Measurements from ENCODE around the gene TMEM52. TPM values are rescaled to one million over a fixed set of nuclear protein-coding genes. Genes with fewer than 3 reads are reported as not detected.

Gene TMEM52
- total and polyA plus RNA-seq, 2 of the 13 experiments (the other 11 are each of a cell fraction or from before 2014, with no cell fraction given), result 13.2 to 18.7 TPM

DNA sequence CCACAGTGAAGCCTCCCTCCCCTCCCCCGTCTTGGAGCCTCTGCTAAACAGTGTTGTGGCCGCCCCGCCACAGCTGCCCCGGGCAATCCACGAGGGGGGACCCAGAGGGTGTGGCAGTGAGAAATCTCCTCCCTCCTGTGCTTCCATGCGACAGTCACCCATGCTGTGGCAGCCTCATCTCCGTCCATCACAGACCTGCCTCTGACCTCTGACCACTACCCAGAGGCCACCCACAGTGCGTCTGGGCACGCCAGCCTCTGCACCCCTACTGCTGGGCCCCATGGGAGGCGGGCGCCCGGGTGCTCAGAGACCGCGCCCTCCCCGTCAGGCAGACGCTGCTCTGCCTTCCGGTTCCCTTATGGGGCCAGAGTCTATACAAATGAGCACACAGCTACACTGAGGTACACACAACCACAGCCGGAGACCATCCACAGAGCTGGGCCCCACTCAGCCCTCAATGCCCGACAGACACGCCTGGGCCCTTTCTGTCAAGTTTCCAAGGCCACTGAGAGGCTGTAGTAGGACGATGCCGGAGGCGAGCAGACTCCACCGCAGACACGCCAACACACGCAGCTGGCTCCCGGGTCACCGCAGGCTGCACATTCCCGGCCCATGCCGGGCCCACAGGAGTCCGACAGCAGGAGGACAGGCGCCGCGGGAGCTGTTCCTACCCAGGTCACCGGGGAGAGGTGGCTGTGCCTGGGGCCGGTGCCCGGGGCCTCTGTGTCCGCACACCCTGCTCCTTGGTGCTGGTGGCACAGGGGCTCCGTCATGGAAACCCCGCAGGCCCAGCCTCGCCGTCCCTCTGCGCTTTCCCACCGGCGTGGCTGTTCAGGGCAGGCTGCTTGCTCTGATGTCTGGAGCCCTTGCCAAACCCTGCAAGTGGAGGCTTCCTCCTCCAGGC, 23.9 kb upstream of the TMEM52 start (continued):
- TF ChIP-seq, protein P1, sequence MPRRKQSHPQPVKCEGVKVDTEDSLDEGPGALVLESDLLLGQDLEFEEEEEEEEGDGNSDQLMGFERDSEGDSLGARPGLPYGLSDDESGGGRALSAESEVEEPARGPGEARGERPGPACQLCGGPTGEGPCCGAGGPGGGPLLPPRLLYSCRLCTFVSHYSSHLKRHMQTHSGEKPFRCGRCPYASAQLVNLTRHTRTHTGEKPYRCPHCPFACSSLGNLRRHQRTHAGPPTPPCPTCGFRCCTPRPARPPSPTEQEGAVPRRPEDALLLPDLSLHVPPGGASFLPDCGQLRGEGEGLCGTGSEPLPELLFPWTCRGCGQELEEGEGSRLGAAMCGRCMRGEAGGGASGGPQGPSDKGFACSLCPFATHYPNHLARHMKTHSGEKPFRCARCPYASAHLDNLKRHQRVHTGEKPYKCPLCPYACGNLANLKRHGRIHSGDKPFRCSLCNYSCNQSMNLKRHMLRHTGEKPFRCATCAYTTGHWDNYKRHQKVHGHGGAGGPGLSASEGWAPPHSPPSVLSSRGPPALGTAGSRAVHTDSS (CRISPR knock-in tag; conservative IDR thresholded peaks at IDR 0.05), result no peak
- peak; percentile 94 for TF ChIP-seq POLR2AphosphoS5 (IDR thresholded peaks at IDR 0.05; ENCODE audit: low read depth, low read length)
- 0 out of 2 replicates have a peak, but pooled peaks have one; percentile 34 for TF ChIP-seq MIER2 (CRISPR knock-in tag; IDR thresholded peaks at IDR 0.05)
- TF ChIP-seq RAD51 (IDR thresholded peaks at IDR 0.05; ENCODE audit: borderline replicate concordance), result no peak
- TF ChIP-seq, protein P2, sequence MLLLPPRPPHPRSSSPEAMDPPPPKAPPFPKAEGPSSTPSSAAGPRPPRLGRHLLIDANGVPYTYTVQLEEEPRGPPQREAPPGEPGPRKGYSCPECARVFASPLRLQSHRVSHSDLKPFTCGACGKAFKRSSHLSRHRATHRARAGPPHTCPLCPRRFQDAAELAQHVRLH (CRISPR knock-in tag; IDR thresholded peaks at IDR 0.05; ENCODE audit: borderline replicate concordance, low read depth), result no peak; the same call in 1 of the 2 replicates
- TF ChIP-seq, protein P3, sequence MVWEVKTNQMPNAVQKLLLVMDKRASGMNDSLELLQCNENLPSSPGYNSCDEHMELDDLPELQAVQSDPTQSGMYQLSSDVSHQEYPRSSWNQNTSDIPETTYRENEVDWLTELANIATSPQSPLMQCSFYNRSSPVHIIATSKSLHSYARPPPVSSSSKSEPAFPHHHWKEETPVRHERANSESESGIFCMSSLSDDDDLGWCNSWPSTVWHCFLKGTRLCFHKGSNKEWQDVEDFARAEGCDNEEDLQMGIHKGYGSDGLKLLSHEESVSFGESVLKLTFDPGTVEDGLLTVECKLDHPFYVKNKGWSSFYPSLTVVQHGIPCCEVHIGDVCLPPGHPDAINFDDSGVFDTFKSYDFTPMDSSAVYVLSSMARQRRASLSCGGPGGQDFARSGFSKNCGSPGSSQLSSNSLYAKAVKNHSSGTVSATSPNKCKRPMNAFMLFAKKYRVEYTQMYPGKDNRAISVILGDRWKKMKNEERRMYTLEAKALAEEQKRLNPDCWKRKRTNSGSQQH (CRISPR knock-in tag; IDR thresholded peaks at IDR 0.05; ENCODE audit: low read depth), result no peak
- no peak for TF ChIP-seq RNF2 (conservative IDR thresholded peaks at IDR 0.05; ENCODE audit: low read depth)
- peak; percentile 52; the same call in 1 of the 2 replicates for TF ChIP-seq HOXA5 (CRISPR knock-in tag; IDR thresholded peaks at IDR 0.05)
- peak; percentile 16; the same call in 1 of the 2 replicates for TF ChIP-seq GLI4 (CRISPR knock-in tag; IDR thresholded peaks at IDR 0.05; ENCODE audit: borderline replicate concordance)
- TF ChIP-seq NFIC (IDR thresholded peaks at IDR 0.05; ENCODE audit: low read length), result no peak
- TF ChIP-seq ZIK1 (CRISPR knock-in tag; IDR thresholded peaks at IDR 0.05; ENCODE audit: borderline replicate concordance, low read depth), result peak; percentile 79
- 0 out of 2 replicates have a peak, but pooled peaks have one; percentile 30 for TF ChIP-seq ZNF251 (CRISPR knock-in tag; IDR thresholded peaks at IDR 0.05)
- no peak for TF ChIP-seq ZFP82 (CRISPR knock-in tag; IDR thresholded peaks at IDR 0.05; ENCODE audit: borderline replicate concordance)
- TF ChIP-seq SSRP1 (CRISPR knock-in tag; IDR thresholded peaks at IDR 0.05), result no peak
- TF ChIP-seq, protein P4, sequence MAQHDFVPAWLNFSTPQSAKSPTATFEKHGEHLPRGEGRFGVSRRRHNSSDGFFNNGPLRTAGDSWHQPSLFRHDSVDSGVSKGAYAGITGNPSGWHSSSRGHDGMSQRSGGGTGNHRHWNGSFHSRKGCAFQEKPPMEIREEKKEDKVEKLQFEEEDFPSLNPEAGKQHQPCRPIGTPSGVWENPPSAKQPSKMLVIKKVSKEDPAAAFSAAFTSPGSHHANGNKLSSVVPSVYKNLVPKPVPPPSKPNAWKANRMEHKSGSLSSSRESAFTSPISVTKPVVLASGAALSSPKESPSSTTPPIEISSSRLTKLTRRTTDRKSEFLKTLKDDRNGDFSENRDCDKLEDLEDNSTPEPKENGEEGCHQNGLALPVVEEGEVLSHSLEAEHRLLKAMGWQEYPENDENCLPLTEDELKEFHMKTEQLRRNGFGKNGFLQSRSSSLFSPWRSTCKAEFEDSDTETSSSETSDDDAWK (CRISPR knock-in tag; IDR thresholded peaks at IDR 0.05), result no peak
- 0 out of 2 replicates have a peak, but pooled peaks have one; percentile 25 for TF ChIP-seq U2AF2 (IDR thresholded peaks at IDR 0.05; ENCODE audit: low read depth, low read length)
- TF ChIP-seq, protein P5, sequence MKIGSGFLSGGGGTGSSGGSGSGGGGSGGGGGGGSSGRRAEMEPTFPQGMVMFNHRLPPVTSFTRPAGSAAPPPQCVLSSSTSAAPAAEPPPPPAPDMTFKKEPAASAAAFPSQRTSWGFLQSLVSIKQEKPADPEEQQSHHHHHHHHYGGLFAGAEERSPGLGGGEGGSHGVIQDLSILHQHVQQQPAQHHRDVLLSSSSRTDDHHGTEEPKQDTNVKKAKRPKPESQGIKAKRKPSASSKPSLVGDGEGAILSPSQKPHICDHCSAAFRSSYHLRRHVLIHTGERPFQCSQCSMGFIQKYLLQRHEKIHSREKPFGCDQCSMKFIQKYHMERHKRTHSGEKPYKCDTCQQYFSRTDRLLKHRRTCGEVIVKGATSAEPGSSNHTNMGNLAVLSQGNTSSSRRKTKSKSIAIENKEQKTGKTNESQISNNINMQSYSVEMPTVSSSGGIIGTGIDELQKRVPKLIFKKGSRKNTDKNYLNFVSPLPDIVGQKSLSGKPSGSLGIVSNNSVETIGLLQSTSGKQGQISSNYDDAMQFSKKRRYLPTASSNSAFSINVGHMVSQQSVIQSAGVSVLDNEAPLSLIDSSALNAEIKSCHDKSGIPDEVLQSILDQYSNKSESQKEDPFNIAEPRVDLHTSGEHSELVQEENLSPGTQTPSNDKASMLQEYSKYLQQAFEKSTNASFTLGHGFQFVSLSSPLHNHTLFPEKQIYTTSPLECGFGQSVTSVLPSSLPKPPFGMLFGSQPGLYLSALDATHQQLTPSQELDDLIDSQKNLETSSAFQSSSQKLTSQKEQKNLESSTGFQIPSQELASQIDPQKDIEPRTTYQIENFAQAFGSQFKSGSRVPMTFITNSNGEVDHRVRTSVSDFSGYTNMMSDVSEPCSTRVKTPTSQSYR (CRISPR knock-in tag; IDR thresholded peaks at IDR 0.05; ENCODE audit: borderline replicate concordance), result peak; percentile 71; the same call in 1 of the 2 replicates
- TF ChIP-seq KMT2B (CRISPR knock-in tag; IDR thresholded peaks at IDR 0.05), result peak; percentile 58
- TF ChIP-seq, protein P6, sequence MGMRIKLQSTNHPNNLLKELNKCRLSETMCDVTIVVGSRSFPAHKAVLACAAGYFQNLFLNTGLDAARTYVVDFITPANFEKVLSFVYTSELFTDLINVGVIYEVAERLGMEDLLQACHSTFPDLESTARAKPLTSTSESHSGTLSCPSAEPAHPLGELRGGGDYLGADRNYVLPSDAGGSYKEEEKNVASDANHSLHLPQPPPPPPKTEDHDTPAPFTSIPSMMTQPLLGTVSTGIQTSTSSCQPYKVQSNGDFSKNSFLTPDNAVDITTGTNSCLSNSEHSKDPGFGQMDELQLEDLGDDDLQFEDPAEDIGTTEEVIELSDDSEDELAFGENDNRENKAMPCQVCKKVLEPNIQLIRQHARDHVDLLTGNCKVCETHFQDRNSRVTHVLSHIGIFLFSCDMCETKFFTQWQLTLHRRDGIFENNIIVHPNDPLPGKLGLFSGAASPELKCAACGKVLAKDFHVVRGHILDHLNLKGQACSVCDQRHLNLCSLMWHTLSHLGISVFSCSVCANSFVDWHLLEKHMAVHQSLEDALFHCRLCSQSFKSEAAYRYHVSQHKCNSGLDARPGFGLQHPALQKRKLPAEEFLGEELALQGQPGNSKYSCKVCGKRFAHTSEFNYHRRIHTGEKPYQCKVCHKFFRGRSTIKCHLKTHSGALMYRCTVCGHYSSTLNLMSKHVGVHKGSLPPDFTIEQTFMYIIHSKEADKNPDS (CRISPR knock-in tag; IDR thresholded peaks at IDR 0.05), result 0 out of 2 replicates have a peak, but pooled peaks have one; percentile 63
